HTERT RPE-1 (cell line): ENCODE data around the gene TMA7B.

Source experiments
- in situ Hi-C: fragments of 300-500 bp; cut with MboI; formaldehyde crosslinking; loops from 4 replicates; pipeline ENCODE4 v1.14.3; 2020; ENCODE audit warnings: low sequenced_read_pairs

Gene TMA7B

DNA sequence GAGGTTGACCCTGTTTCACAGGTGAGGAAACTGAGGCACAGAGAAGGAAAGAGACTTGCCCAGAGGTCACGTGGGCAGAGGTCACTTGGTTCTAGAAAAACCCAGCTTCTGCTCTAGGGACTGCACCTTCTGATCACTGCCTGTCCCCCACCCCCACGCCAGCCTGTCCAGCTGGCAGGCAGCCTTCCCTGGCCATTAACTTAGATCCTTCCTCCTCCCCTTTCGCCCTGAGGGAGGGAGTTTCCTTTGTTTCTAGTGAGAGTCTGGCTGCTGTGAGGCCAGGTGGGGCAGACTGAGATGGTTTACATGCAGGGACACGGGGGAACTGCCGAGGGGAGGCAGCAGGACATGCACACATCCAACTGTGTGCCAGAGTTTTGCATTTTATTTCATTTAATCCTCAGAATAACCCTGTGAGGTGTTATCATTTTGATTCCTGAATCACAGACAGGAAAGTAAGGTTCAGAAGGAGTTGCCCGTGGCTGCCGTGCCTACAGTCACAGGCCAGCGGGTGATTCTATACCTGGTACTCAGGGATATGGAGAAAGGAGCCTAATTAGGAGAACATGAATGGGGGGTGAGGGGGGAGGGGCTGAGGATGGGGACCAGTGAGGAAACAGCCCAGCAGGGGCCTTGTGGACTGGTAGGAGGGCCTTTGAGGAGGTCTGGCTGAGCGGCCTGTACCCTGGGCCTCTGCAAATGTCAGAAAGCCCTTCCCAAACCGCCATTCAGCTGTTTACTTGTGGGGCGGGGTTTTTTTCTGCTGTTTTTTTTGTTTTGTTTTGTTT, 37.9 kb downstream of the TMA7B start:
- in situ Hi-C loops: no loop called here

DNA sequence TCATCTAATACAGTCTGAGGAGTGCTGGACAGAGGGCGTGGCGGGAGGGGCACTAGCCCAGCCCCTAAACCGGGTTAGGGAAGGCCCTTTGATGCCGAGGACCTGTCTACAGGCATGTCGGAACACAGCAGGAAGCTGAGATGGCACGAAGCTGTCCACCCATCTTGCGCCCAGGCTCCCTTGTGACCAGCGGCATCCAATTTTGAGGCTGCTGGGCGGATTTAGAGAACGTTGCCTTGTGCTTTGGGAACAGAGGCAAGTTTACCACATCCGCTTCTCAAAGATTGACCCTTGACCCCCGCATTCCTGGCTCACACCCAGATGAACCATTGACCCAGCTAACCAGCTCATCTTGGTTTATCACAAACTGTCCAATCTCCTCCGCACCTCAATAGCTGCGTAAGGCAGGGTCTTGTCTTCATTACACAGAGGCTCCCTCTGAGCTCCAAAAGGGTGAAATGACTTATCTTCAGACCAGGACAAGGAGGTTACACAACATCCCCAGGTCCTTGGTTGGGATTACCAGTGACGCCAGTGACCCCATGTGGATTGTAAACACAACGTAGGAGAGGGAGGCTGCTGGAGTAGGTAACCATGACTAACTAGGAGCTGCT, 39.1 kb downstream of the TMA7B start:
- in situ Hi-C loops: no loop called here

DNA sequence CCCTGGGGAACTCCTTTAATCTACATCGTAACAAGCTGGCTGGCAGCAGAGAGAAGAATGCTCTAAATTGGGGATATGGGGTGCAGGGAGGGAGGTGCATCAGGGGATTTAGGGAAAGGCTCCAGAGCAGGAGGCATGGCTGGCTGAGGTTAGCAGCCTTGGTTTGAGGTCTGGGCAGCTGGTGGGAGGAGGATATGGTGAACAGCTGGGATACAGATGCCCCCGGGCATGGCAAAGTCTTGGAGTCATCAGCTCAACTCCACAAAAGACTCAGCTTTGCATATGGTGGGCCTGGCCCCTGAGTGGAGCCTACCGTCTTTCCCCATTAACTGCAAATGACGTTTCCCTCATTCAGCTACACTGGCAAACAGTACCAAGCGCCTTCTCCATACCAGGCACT, 40.0 kb downstream of the TMA7B start:
- in situ Hi-C loops: no loop called here

GRCh38 chr22:40001106-40001505, 40.9 kb downstream of the TMA7B start:
- in situ Hi-C loops: no loop called here

DNA sequence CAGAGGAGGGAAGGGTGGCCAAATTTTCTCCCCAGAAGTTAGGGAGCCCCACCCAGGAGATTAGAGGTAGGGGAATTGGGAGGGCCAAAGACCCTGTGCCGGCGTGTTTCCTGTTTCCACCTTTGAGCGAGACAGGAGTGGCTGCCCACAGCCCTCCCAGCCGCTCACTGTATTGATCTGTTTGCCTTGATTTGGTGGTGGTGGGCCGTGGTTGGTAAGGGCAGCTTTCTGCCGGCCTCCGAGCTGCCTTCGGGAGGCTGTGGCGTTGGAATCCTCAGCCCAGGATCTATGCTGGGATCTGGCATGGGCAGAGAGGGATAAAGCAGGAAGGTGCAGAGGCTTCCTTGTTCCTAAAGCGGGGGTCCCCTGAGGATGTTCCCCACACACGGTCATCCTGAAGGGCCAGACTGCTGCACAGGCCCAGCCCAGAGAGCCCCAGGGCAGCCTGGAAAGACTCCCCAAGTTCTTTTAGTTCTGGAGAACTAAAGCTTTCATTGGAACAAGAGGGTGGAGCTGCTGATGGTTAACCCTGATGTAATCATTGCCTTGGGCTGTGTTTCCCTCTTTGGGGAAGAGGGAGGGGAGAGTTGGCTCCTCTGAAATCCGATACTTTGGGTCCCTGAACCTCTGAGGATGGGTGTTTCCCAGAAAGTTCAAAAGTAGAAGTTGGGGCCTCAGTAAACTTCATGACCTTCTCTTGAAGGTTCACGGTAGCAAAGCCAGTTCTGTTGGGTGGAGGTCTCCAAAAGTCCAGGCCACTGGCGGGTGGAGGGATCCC, 41.8 kb downstream of the TMA7B start:
- in situ Hi-C loops: no loop called here

GRCh38 chr22:40002935-40003715, 42.9 kb downstream of the TMA7B start:
- in situ Hi-C loops: no loop called here

DNA sequence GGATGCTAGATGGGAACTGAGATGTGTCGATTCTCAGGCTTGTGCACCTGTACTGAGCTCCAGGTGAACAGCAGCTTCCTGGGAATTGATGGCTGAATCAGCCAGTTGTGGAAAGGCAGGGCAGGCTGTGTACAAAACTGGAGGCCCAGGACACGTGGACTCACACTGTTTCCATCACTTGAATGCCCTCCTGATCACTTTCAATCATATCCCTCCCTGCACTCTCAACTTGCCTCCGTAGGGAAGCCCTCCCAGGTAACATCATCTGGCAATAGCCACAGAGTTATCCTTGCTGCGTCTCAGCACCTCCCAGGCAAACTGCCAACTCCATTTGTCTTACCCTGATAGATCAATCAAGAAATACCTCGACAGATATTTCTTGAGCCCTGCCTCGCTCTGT, 44.6 kb downstream of the TMA7B start:
- in situ Hi-C loops: no loop called here

GRCh38 chr22:40006641-40007040, 46.4 kb downstream of the TMA7B start:
- in situ Hi-C loops: no loop called here

- in situ Hi-C loops: no loop called here
These were observed 47.9 kb downstream of the TMA7B start for GRCh38 chr22:40007853-40008710.

DNA sequence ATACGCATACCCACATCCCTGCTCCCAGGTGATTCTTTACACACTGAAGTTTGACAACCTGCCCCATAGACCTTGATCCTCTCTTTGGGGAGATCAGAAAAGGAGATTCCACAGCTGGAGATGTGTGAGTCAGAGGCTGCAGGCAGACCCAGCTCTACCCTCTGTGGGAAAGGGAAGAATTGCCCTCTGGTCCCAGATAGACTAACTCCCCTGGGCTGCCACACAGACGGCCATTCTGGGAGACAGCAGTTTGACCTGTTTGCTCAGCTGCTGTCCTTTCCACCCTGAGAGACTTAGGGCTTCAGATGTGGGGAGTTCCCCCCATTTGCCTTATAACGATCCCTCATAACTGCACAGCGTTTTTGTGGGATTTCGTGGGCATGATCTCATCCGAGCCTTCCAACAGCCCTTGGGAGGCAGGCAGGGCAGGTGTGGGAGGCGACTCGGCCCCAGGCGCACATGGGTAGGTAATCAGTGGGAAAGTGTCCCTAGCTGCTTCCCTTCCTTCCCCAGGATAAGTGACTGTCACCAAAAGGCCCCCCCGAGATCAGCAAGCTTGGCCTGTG, 48.6 kb downstream of the TMA7B start:
- in situ Hi-C loops: no loop called here

DNA sequence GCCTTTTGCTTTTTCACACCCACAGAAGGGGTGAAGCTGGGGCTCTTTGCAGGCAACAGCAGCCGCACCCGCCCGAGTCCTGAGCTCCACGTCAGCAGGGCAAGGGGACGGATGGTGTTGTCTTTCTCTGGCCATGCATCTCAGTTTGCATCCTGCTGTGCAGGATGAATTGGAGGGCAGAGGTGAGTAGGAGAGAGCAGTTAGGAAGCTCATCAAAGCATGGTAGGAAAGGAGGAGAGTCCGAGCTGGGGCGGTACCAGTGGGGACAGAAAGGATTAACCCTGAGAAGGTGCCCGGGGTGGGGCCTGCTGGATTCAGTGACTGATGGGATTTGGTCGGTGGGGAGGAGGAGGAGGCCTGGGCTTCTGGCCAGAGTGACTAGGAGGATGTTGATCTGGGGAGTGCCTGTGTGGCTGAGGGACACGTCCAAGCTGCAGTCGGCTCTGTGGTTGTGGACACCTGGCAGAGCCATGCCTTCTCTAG, 49.1 kb downstream of the TMA7B start:
- in situ Hi-C loops: no loop called here

DNA sequence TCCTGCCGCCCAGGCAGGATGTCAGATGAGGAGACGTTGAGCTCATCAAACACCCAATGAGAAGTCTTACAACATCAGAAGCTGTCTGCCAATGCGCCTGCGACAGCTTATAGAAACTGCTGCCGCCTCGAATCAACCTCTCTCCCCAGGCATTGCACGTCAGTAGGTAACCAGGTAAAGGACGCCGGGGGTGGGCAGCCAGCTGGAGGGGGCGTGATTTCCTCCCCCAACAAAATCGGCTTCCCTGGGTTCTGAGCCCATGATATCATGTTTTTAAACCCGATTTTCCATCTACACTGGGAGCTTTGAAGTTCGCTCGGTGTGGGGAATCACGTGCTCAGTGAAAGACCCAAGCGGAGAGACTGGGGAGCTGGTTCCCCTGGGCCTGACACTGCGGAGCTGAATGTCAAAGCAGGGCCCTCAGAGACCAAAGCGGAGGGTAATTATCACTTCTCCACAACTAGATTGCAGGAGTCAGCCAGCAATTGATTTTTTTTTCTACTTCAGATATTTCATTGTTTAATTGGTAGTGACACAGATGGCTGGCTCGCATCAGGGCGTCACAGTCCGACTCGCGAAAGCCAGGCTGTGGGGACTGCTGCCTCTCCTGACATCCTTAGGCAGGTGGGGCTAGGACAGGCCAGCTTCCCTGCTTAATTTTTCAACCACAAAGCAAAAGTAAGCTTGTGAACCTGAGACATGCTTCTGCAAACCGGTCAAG, 49.9 kb downstream of the TMA7B start:
- in situ Hi-C loops: no loop called here

DNA sequence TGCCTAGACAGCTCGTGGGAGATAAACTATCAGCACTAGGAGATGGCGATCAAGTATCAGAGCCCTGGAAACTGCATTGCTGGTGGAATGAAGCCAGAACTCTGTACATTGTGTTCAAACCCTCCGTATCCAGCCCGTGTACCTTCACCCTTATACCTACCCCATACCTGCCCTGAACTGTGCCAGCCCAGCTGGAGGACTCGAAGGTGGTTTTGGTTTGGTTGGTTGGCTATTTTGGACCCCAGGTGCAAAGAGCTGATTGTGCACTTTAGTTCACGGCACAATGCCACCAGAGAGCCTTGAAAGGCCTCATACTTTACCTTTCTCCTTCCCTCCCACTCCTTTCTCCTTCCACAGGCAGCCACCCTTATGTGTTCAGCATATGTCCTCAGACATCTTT, 50.5 kb downstream of the TMA7B start:
- in situ Hi-C loops: no loop called here
